SK-N-SH (cell line): Measurements from ENCODE around the gene ACSL3. TPM values are rescaled to one million over a fixed set of nuclear protein-coding genes. Genes with fewer than 3 reads are reported as not detected.

Experiments
- CTCF ChIA-PET: fragments of 300-600, 350-600 bp; formaldehyde crosslinking; extraction: SDS; loops from one replicate; lab custom pipeline; 2021; lab: Yijun Ruan, JAX
- POLR2A ChIA-PET: fragments of 350-600 bp; sonication (Branson Sonifier 250); formaldehyde crosslinking; extraction: SDS; loops from one replicate; lab custom pipeline; 2020; ENCODE audit warnings: antibody characterized with exemption, inconsistent platforms; lab: Yijun Ruan, JAX
- DNase-seq: peaks from one replicate; pipeline ENCODE4 v3.0.0; 2012
- H2AFZ ChIP-seq: fragments of 200-600 bp; sonication (generic); 2 replicates; pipeline ENCODE4 v1.8.1; 2016; ENCODE audit warnings: antibody characterized with exemption, mild to moderate bottlenecking, low read depth
- H3F3A ChIP-seq: fragments of 200-600 bp; sonication (generic); replicated peaks from 2 replicates; pipeline ENCODE3; 2016; ENCODE audit warnings: antibody characterized with exemption, mild to moderate bottlenecking; ENCODE audit not compliant: insufficient read depth
- H3K27ac ChIP-seq, 2 experiments: fragments of 200-500 bp in 1 of 2; fragments of 200-600 bp in 1 of 2; sonication (Bioruptor generic) in 1 of 2; sonication (generic), shearing (Covaris generic) in 1 of 2; 2 replicates each; pipeline versions ENCODE4 v1.5.1 to v1.6.1; 2014 to 2016; ENCODE audit warnings: low read depth in 2 of 2, inconsistent platforms in 1 of 2, low read length in 1 of 2, mild to moderate bottlenecking in 1 of 2, mixed read lengths in 1 of 2
- H3K27me3 ChIP-seq: fragments of 200-600 bp; sonication (generic), shearing (Covaris generic); 2 replicates; pipeline ENCODE4 v1.6.1; 2016; ENCODE audit warnings: mixed run types; ENCODE audit not compliant: insufficient read depth
- H3K36me3 ChIP-seq, 2 experiments: fragments of 200-500 bp in 1 of 2; fragments of 200-600 bp in 1 of 2; sonication (Bioruptor generic) in 1 of 2; sonication (generic) in 1 of 2; replicated peaks in 1 of 2; 2 replicates each; pipeline versions ENCODE3 to v1.5.1; 2014 to 2016; ENCODE audit warnings: low read length in 1 of 2, mild to moderate bottlenecking in 1 of 2; ENCODE audit not compliant: insufficient read depth in 2 of 2, control insufficient read depth in 1 of 2
- H3K4me1 ChIP-seq, 2 experiments: fragments of 200-500 bp in 1 of 2; fragments of 200-600 bp in 1 of 2; sonication (Bioruptor generic) in 1 of 2; sonication (generic), shearing (Covaris generic) in 1 of 2; 2 replicates each; pipeline versions ENCODE4 v1.5.1 to v1.6.1; 2014 to 2016; ENCODE audit warnings: low read depth in 1 of 2, low read length in 1 of 2, mixed run types in 1 of 2; ENCODE audit not compliant: insufficient read depth in 2 of 2, control insufficient read depth in 1 of 2
- H3K4me2 ChIP-seq: fragments of 200-600 bp; sonication (generic), shearing (Covaris generic); 2 replicates; pipeline ENCODE4 v1.6.1; 2017; ENCODE audit warnings: mixed run types
- H3K4me3 ChIP-seq, 2 experiments: fragments of 200-500 bp in 1 of 2; fragments of 200-600 bp in 1 of 2; sonication (Bioruptor generic) in 1 of 2; sonication (generic), shearing (Covaris generic) in 1 of 2; 2 replicates each; pipeline versions ENCODE4 v1.5.1 to v1.8.1; 2014 to 2016; ENCODE audit warnings: low read depth in 2 of 2, inconsistent platforms in 1 of 2, low read length in 1 of 2, mild to moderate bottlenecking in 1 of 2, mixed read lengths in 1 of 2, moderate library complexity in 1 of 2
- H3K79me2 ChIP-seq: fragments of 200-600 bp; sonication (generic); 2 replicates; pipeline ENCODE4 v1.8.1; 2017; ENCODE audit warnings: mild to moderate bottlenecking; ENCODE audit not compliant: insufficient read depth
- H3K9ac ChIP-seq: fragments of 200-600 bp; sonication (generic); 2 replicates; pipeline ENCODE4 v1.6.1; 2017; ENCODE audit warnings: mixed run types
- H3K9me2 ChIP-seq: fragments of 200-600 bp; sonication (generic); 2 replicates; pipeline ENCODE4 v1.6.1; 2017; ENCODE audit warnings: mixed run types
- H3K9me3 ChIP-seq: fragments of 200-600 bp; sonication (generic); 2 replicates; pipeline ENCODE4 v1.6.1; 2017; ENCODE audit warnings: mixed run types, mild to moderate bottlenecking, moderate library complexity
- H4K20me1 ChIP-seq: fragments of 200-600 bp; sonication (generic); 2 replicates; pipeline ENCODE4 v1.6.1; 2017; ENCODE audit warnings: mild to moderate bottlenecking, mixed run types; ENCODE audit not compliant: insufficient read depth
- ELF1 ChIP-seq: IDR thresholded peaks from 2 replicates; pipeline ENCODE4 v1.4.0; 2012
- EZH2phosphoT487 ChIP-seq: fragments of 200-600 bp; sonication (generic); IDR thresholded peaks from 2 replicates; pipeline ENCODE4 v1.6.1; 2017; ENCODE audit warnings: low read depth, mixed run types, mild to moderate bottlenecking, antibody characterized with exemption, moderate library complexity, borderline replicate concordance
- FOXJ3 ChIP-seq: sonication (generic); formaldehyde crosslinking; IDR thresholded peaks from 2 replicates; pipeline ENCODE4 v1.5.1; 2020; ENCODE audit warnings: mild to moderate bottlenecking, missing genetic modification reagents
- GABPA ChIP-seq: IDR thresholded peaks from 2 replicates; pipeline ENCODE4 v1.4.0; 2012; ENCODE audit warnings: low read depth, mild to moderate bottlenecking
- GATA2 ChIP-seq: sonication (generic); formaldehyde crosslinking; IDR thresholded peaks from 2 replicates; pipeline ENCODE4 v1.5.0; 2020; ENCODE audit warnings: mild to moderate bottlenecking, missing genetic modification reagents
- JUND ChIP-seq: IDR thresholded peaks from 2 replicates; pipeline ENCODE4 v1.4.0; 2012
- NRF1 ChIP-seq: IDR thresholded peaks from 2 replicates; pipeline ENCODE4 v1.6.1; 2012; ENCODE audit warnings: low read depth, mild to moderate bottlenecking, low read length
- POLR2AphosphoS5 ChIP-seq: IDR thresholded peaks from 2 replicates; pipeline ENCODE4 v1.6.1; 2012; ENCODE audit warnings: low read depth, low read length
- RAD21 ChIP-seq: IDR thresholded peaks from 2 replicates; pipeline ENCODE4 v1.6.1; 2012; ENCODE audit warnings: mild to moderate bottlenecking, low read length
- RCOR1 ChIP-seq: fragments of 150-350 bp; IDR thresholded peaks from 2 replicates; pipeline ENCODE4 v1.6.1; 2017; ENCODE audit warnings: antibody characterized with exemption, low read length
- RFX5 ChIP-seq: IDR thresholded peaks from 2 replicates; pipeline ENCODE4 v1.6.1; 2012; ENCODE audit warnings: mild to moderate bottlenecking, improper control_type of control experiment, low read length
- WGBS: methylation state at CpG from one replicate; pipeline ENCODE4 v1.1.6; 2017; ENCODE audit warnings: low lambda C conversion rate; 5-methylcytosine and 5-hydroxymethylcytosine counted together
- polyA plus RNA-seq, 3 experiments: library from polyadenylated mRNA; depleted of rRNA; stranded (reverse); fragments of >200 nt; gene quantifications; 2 replicates each; pipeline ENCODE4 v1.2.3, GENCODE V29; 2012
- TF ChIP-seq, protein P1 (sequence below): fragments of 200-600 bp; sonication (generic); IDR thresholded peaks from 2 replicates; pipeline ENCODE4 v1.6.1; 2017; ENCODE audit warnings: antibody characterized with exemption, mild to moderate bottlenecking, moderate library complexity
- TF ChIP-seq, protein P2 (sequence below): fragments of 150-350 bp; IDR thresholded peaks from 2 replicates; pipeline ENCODE4 v1.6.1; 2016; ENCODE audit warnings: mild to moderate bottlenecking, low read depth, low read length
- TF ChIP-seq, protein P3 (sequence below): IDR thresholded peaks from 2 replicates; pipeline ENCODE4 v1.4.0; 2012; ENCODE audit warnings: low read depth
- TF ChIP-seq, protein P4 (sequence below): IDR thresholded peaks from 2 replicates; pipeline ENCODE4; 2012

ACSL3 gene
- polyA plus RNA-seq, 1 of the 3 experiments (the other 2 are of a cell fraction), result 15.7 TPM

DNA sequence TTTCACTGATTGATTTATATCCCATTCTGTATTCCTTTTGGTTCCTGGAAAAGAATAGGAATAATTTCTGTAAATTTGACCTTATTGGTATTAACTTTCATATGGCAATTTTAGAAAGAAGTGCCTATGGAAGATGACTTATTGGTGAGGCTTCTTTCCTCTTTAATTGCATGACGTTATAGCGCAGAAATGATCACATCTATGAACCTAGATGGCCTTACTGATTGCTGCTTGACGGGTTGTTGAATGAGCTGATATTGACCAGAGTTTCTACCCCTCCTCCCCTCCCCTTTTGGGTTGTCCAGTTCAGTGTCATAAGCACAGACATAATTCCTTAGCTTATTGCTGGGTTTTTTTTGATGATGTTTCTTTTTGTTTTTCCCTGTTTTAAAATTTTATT lies 14.6 kb downstream of the ACSL3 start:
- Histone ChIP-seq H3K4me1 (peaks cover 4 to 16% of the 10 kb centered on the region in 2 experiments; a peak in 2 of 4 replicates), H3K36me3 (peaks cover 0 to 3% of the 10 kb centered on the region in 2 experiments), H3K9me3 (no peaks in the 10 kb centered on the region), H3F3A (peaks cover 13% of the 10 kb centered on the region), H3K4me3 (no peak overlapping the region), H3K79me2 (peaks cover 97% of the 10 kb centered on the region), H3K9me2 (no peaks in the 10 kb centered on the region), H2AFZ (no peak overlapping the region), H3K9ac (no peak overlapping the region), H4K20me1 (peaks cover 64% of the 10 kb centered on the region), H3K27me3 (no peaks in the 10 kb centered on the region), H3K4me2 (no peak overlapping the region), H3K27ac (no peak overlapping the region)
- 74% methylated on average over 3 of the region's 3 CpGs for WGBS
- no peak for DNase-seq
- ChIA-PET POLR2A (no interaction called here), CTCF (interaction anchor here (0.9 to 1.3 kb wide), 3 partner anchors 36 to 185 kb away, joined by 3 to 4 read pairs (median 4); no protein-coding TSS in a partner anchor)
- TF ChIP-seq GABPA (no peak), ELF1 (no peak), POLR2AphosphoS5 (no peak), RCOR1 (no peak)
- TF ChIP-seq, protein P1, sequence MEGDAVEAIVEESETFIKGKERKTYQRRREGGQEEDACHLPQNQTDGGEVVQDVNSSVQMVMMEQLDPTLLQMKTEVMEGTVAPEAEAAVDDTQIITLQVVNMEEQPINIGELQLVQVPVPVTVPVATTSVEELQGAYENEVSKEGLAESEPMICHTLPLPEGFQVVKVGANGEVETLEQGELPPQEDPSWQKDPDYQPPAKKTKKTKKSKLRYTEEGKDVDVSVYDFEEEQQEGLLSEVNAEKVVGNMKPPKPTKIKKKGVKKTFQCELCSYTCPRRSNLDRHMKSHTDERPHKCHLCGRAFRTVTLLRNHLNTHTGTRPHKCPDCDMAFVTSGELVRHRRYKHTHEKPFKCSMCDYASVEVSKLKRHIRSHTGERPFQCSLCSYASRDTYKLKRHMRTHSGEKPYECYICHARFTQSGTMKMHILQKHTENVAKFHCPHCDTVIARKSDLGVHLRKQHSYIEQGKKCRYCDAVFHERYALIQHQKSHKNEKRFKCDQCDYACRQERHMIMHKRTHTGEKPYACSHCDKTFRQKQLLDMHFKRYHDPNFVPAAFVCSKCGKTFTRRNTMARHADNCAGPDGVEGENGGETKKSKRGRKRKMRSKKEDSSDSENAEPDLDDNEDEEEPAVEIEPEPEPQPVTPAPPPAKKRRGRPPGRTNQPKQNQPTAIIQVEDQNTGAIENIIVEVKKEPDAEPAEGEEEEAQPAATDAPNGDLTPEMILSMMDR, result no peak
- TF ChIP-seq, protein P2, sequence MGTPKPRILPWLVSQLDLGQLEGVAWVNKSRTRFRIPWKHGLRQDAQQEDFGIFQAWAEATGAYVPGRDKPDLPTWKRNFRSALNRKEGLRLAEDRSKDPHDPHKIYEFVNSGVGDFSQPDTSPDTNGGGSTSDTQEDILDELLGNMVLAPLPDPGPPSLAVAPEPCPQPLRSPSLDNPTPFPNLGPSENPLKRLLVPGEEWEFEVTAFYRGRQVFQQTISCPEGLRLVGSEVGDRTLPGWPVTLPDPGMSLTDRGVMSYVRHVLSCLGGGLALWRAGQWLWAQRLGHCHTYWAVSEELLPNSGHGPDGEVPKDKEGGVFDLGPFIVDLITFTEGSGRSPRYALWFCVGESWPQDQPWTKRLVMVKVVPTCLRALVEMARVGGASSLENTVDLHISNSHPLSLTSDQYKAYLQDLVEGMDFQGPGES, result no peak

DNA sequence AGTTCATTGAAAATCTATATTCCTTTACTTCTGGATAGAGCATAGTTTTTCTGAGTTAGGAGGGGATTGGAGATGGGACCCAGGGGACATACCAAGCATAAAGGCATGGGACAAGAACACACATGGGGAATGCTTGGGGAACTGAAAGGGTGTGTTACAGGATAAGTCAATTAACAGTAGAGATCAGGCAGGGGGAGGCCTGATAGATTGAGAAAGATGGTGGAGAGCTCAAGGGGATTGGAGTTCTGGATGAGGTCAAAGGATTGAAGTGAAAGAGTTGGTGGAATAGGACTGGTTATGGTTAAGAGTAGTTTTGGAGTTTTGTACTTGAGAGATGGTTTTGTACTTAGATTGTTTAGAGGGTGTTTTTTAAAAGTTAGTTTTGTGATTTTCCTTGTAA lies 16.1 kb downstream of the ACSL3 start:
- H3K4me3 ChIP-seq, result no peak overlapping the region
- H3K36me3 ChIP-seq, result peaks cover 0 to 8% of the 10 kb centered on the region in 2 experiments
- H3K9ac ChIP-seq, result no peak overlapping the region
- H3K4me2 ChIP-seq, result no peak overlapping the region
- ChIA-PET CTCF (interaction anchor here (0.6 to 2.0 kb wide), 3 partner anchors 169 to 232 kb away, joined by 3 to 8 read pairs (median 4); no protein-coding TSS in a partner anchor), POLR2A (no interaction called here)
- H3F3A ChIP-seq, result peaks cover 13% of the 10 kb centered on the region
- H3K9me2 ChIP-seq, result no peaks in the 10 kb centered on the region
- peaks cover 97% of the 10 kb centered on the region for H3K79me2 ChIP-seq
- peaks cover 55% of the 10 kb centered on the region for H4K20me1 ChIP-seq
- H3K4me1 ChIP-seq, result peaks cover 4 to 16% of the 10 kb centered on the region in 2 experiments; a peak in 2 of 4 replicates
- H3K27me3 ChIP-seq, result no peaks in the 10 kb centered on the region
- no peak overlapping the region for H3K27ac ChIP-seq
- H2AFZ ChIP-seq, result no peak overlapping the region
- no peaks in the 10 kb centered on the region for H3K9me3 ChIP-seq
- no peak for TF ChIP-seq GABPA
- no peak for TF ChIP-seq FOXJ3 (CRISPR knock-in tag)
- TF ChIP-seq EZH2phosphoT487, result no peak
- no peak for TF ChIP-seq JUND
- TF ChIP-seq, protein P3, sequence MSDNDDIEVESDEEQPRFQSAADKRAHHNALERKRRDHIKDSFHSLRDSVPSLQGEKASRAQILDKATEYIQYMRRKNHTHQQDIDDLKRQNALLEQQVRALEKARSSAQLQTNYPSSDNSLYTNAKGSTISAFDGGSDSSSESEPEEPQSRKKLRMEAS, result no peak
- TF ChIP-seq, protein P4, sequence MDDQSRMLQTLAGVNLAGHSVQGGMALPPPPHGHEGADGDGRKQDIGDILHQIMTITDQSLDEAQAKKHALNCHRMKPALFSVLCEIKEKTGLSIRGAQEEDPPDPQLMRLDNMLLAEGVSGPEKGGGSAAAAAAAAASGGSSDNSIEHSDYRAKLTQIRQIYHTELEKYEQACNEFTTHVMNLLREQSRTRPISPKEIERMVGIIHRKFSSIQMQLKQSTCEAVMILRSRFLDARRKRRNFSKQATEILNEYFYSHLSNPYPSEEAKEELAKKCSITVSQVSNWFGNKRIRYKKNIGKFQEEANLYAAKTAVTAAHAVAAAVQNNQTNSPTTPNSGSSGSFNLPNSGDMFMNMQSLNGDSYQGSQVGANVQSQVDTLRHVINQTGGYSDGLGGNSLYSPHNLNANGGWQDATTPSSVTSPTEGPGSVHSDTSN, result no peak
- TF ChIP-seq POLR2AphosphoS5, result no peak
- TF ChIP-seq RFX5, result no peak
- TF ChIP-seq NRF1, result no peak
- no peak for TF ChIP-seq RAD21
- no peak for TF ChIP-seq GATA2 (CRISPR knock-in tag)
- no peak for DNase-seq
